OCI-LY7 (cell line): Measurements from ENCODE around the gene SLC37A1. TPM values are rescaled to one million over a fixed set of nuclear protein-coding genes. Genes with fewer than 3 reads are reported as not detected.

Experiments used
- BruUV-seq: library from RNA; stranded (reverse); fragments of 400-500 nt; replicated peaks from 2 replicates; lab custom pipeline; 2021; lab: Mats Ljungman, UMichigan
- CTCF ChIA-PET: fragments of 300-600 bp; sonication (Branson Sonifier 250); formaldehyde crosslinking; loops from one replicate; lab custom pipeline; 2022; ENCODE audit warnings: antibody characterized with exemption; ENCODE audit not compliant: unreplicated experiment; lab: Charles Lee
- POLR2A ChIA-PET: fragments of 300-600 bp; sonication (Branson Sonifier 250); formaldehyde crosslinking; loops from one replicate; lab custom pipeline; 2022; ENCODE audit warnings: antibody characterized with exemption; lab: Charles Lee
- DNase-seq: peaks from one replicate; pipeline ENCODE4 v3.0.0-alpha.2; 2015; ENCODE audit warnings: low spot score
- H2AFZ ChIP-seq: fragments of 200-600 bp; sonication (generic), shearing (Covaris generic); 2 replicates; pipeline ENCODE4 v1.6.1; 2014; ENCODE audit warnings: mild to moderate bottlenecking, antibody characterized with exemption, low read length, moderate library complexity
- H3K27ac ChIP-seq: fragments of 200-600 bp; sonication (generic); 2 replicates; pipeline ENCODE4 v1.5.1; 2014; ENCODE audit warnings: mixed run types, low read depth, mild to moderate bottlenecking, moderate library complexity, low read length, inconsistent platforms; ENCODE audit not compliant: poor library complexity, severe bottlenecking
- H3K36me3 ChIP-seq: fragments of 200-600 bp; sonication (generic); 2 replicates; pipeline ENCODE4 v1.6.1; 2014; ENCODE audit warnings: mild to moderate bottlenecking, antibody characterized with exemption, low read length, moderate library complexity, mixed read lengths; ENCODE audit not compliant: insufficient read depth
- H3K4me1 ChIP-seq: fragments of 200-600 bp; sonication (generic); 2 replicates; pipeline ENCODE4 v1.5.1; 2014; ENCODE audit warnings: mild to moderate bottlenecking, low read length; ENCODE audit not compliant: insufficient read depth, poor library complexity, severe bottlenecking
- H3K4me2 ChIP-seq: fragments of 200-600 bp; sonication (generic); 2 replicates; pipeline ENCODE4 v1.6.1; 2014; ENCODE audit warnings: mild to moderate bottlenecking, low read length
- H3K4me3 ChIP-seq: fragments of 200-600 bp; sonication (generic); 2 replicates; pipeline ENCODE4 v1.5.1; 2014; ENCODE audit warnings: mild to moderate bottlenecking, low read depth, low read length; ENCODE audit not compliant: poor library complexity, severe bottlenecking
- H3K79me2 ChIP-seq: fragments of 200-600 bp; sonication (generic); 2 replicates; pipeline ENCODE4 v1.6.1; 2016; ENCODE audit warnings: low read depth, mild to moderate bottlenecking, low read length, moderate library complexity, mixed read lengths; ENCODE audit not compliant: insufficient read depth
- H3K9me2 ChIP-seq: fragments of 200-600 bp; sonication (generic); 2 replicates; pipeline ENCODE4 v1.6.1; 2016; ENCODE audit warnings: mild to moderate bottlenecking, low read length, mixed read lengths; ENCODE audit not compliant: insufficient read depth
- H3K9me3 ChIP-seq: fragments of 200-600 bp; sonication (generic); 2 replicates; pipeline ENCODE4 v1.6.1; 2014; ENCODE audit warnings: mild to moderate bottlenecking, mixed run types, low read length, mixed read lengths
- H4K20me1 ChIP-seq: fragments of 200-600 bp; sonication (generic); 2 replicates; pipeline ENCODE4 v1.6.1; 2014; ENCODE audit warnings: mild to moderate bottlenecking, antibody characterized with exemption, low read length, moderate library complexity, mixed read lengths; ENCODE audit not compliant: insufficient read depth
- CTCF ChIP-seq: fragments of 200-600 bp; sonication (generic); conservative IDR thresholded peaks from 2 replicates; pipeline ENCODE4 v1.5.1; 2014; ENCODE audit warnings: mild to moderate bottlenecking, antibody characterized with exemption, low read length, moderate library complexity, mixed read lengths
- EZH2phosphoT487 ChIP-seq: fragments of 200-600 bp; sonication (generic); IDR thresholded peaks from 2 replicates; pipeline ENCODE4 v1.6.1; 2018; ENCODE audit warnings: low read depth, borderline replicate concordance, mild to moderate bottlenecking, mixed run types, antibody characterized with exemption, low read length, moderate library complexity, mixed read lengths
- intact Hi-C: fragments of 100-400 bp; cut with micrococcal nuclease; formaldehyde crosslinking; loops from one replicate; pipeline ENCODE4 v1.10.0; 2022; ENCODE audit not compliant: unreplicated experiment
- total RNA-seq, 2 experiments: library from RNA; depleted of rRNA in 1 of 2; stranded (reverse); fragments of >200 nt in 1 of 2; shearing (Covaris generic) in 1 of 2; gene quantifications; 2 replicates each; pipeline ENCODE4 v1.2.3, GENCODE V29; 2014 to 2022

The SLC37A1 gene
- total RNA-seq, 2 experiments from 2014 or later, result 22.5 to 27.6 TPM

GRCh38 chr21:42499444-42500112 is 14.1 kb upstream of the SLC37A1 start:
- no peaks in the 10 kb centered on the region for H3K36me3 ChIP-seq
- H4K20me1 ChIP-seq, result no peaks in the 10 kb centered on the region
- H3K4me1 ChIP-seq, result peaks cover 8% of the 10 kb centered on the region
- H3K9me2 ChIP-seq, result no peaks in the 10 kb centered on the region
- ChIA-PET POLR2A (interaction anchor here (0.5 to 1.5 kb wide), 4 partner anchors 27 to 632 kb away, joined by 3 to 4 read pairs (median 3); no protein-coding TSS in a partner anchor), CTCF (no interaction called here)
- no peaks in the 10 kb centered on the region for H3K9me3 ChIP-seq
- H3K4me3 ChIP-seq, result no peak overlapping the region
- intact Hi-C loops, result no loop called here
- H3K27ac ChIP-seq, result no peak overlapping the region
- no peaks in the 10 kb centered on the region for H3K79me2 ChIP-seq
- H3K4me2 ChIP-seq, result no peak overlapping the region
- H2AFZ ChIP-seq, result no peak overlapping the region
- DNase-seq, result no peak
- no peak for TF ChIP-seq EZH2phosphoT487
- TF ChIP-seq CTCF, result no peak
- BruUV-seq, result no TSS peak

- intact Hi-C loops, result no loop called here
- peaks cover 14% of the 10 kb centered on the region for H3K4me1 ChIP-seq
- H3K79me2 ChIP-seq, result no peaks in the 10 kb centered on the region
- CTCF ChIA-PET, result no interaction called here
- POLR2A ChIA-PET, result interaction anchor here (0.9 to 1.0 kb wide), 2 partner anchors 37 to 633 kb away, joined by 3 read pairs; no protein-coding TSS in a partner anchor
- no peaks in the 10 kb centered on the region for H3K9me2 ChIP-seq
- TF ChIP-seq CTCF (no peak), EZH2phosphoT487 (no peak)
- no peak overlapping the region for H2AFZ ChIP-seq
- no TSS peak for BruUV-seq
- no peak overlapping the region for H3K27ac ChIP-seq
- no peak overlapping the region for H3K4me2 ChIP-seq
- DNase-seq, result no peak
- H4K20me1 ChIP-seq, result no peaks in the 10 kb centered on the region
- no peaks in the 10 kb centered on the region for H3K36me3 ChIP-seq
- H3K4me3 ChIP-seq, result no peak overlapping the region
- no peaks in the 10 kb centered on the region for H3K9me3 ChIP-seq
Measured at GRCh38 chr21:42500225-42500624, 13.4 kb upstream of the SLC37A1 start.

GRCh38 chr21:42500736-42501135 is 12.9 kb upstream of the SLC37A1 start:
- ChIA-PET CTCF (no interaction called here), POLR2A (interaction anchor here (0.6 to 1.5 kb wide), 3 partner anchors 8 to 633 kb away, joined by 3 read pairs; no protein-coding TSS in a partner anchor)
- Histone ChIP-seq H3K9me2 (no peaks in the 10 kb centered on the region), H3K4me3 (no peak overlapping the region), H3K4me2 (no peak overlapping the region), H3K36me3 (no peaks in the 10 kb centered on the region), H3K27ac (no peak overlapping the region), H2AFZ (no peak overlapping the region), H4K20me1 (no peaks in the 10 kb centered on the region), H3K79me2 (no peaks in the 10 kb centered on the region), H3K9me3 (no peaks in the 10 kb centered on the region), H3K4me1 (peaks cover 19% of the 10 kb centered on the region)
- no TSS peak for BruUV-seq
- TF ChIP-seq EZH2phosphoT487, result no peak
- TF ChIP-seq CTCF, result no peak
- no peak for DNase-seq
- intact Hi-C loops, result no loop called here
